H7 (cell line): ENCODE measurements around the gene PRKG1. TPM values are rescaled to one million over a fixed set of nuclear protein-coding genes. Genes with fewer than 3 reads are reported as not detected.

Source experiments
- DNase-seq: peaks from one replicate; pipeline ENCODE4 v3.0.0; 2012
- H3K27me3 ChIP-seq: 2 replicates; pipeline ENCODE4 v1.6.0; 2011; ENCODE audit warnings: mild to moderate bottlenecking, low read length; ENCODE audit not compliant: control insufficient read depth, insufficient read depth
- H3K36me3 ChIP-seq: replicated peaks from 2 replicates; pipeline ENCODE4 v1.5.1; 2011; ENCODE audit warnings: low read length; ENCODE audit not compliant: control insufficient read depth, insufficient read depth
- H3K4me3 ChIP-seq: 2 replicates; pipeline ENCODE4 v1.5.1; 2011; ENCODE audit warnings: low read depth, mild to moderate bottlenecking, control low read depth, low read length, moderate library complexity; ENCODE audit not compliant: insufficient read depth
- total RNA-seq: library from RNA; depleted of rRNA; stranded (reverse); fragments of >200 nt; shearing (Covaris generic); gene quantifications from 2 replicates; pipeline ENCODE4 v1.2.3, GENCODE V29; 2014

PRKG1 gene
- total RNA-seq, 1 experiment from 2014 or later = 7.3 TPM

DNA sequence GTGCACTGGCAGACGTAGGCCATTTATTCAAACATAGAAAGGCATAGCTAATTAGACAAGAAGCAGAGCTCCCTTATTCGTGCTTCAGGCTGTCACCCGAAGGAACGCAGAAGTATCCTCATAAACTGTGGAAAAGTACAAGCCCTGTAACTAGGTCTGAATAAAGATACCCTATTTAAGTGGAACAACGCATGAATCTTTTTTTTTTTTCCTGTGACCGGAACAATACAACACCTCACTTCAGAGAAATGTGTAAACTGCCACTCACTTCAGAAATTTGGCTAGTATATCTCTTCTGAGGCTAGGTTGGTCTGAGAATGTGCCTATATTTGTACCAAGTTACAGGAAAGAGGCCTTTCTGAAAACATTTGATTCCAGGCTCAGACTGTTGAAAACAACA is 633.1 kb downstream of the PRKG1 start:
- no peak for DNase-seq
- Histone ChIP-seq H3K4me3 (no peak overlapping the region), H3K36me3 (no peaks in the 10 kb centered on the region), H3K27me3 (no peaks in the 10 kb centered on the region)

DNA sequence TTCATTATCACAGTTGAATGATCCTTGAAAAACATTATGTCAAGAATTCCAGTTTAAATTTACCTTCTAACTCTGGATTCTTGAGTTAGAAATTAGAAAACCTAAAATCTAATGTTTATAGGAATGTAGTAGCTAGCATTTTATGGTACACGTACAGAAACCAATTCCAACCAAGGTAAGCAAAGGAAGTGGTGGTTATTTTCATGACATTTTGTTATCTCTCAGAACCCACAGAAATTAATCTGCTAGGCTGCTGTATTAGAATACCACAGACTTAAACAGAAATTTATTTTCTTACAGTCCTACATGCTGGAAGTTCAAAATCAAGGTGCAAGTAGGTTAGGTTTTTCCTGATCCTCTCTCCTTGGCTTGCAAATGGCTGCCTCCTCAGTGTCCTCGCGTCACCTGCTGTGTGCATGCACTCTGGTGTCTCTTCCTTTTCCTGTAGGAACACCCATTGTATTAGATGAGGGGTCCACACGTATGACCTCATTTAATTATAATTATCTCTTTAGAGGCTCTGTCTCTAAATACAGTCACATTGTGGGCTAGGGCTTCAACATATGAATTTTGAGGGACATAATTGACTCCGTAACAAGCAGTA is 633.6 kb downstream of the PRKG1 start:
- H3K36me3 ChIP-seq = no peaks in the 10 kb centered on the region
- no peak for DNase-seq
- H3K4me3 ChIP-seq = no peak overlapping the region
- H3K27me3 ChIP-seq = no peaks in the 10 kb centered on the region

DNA sequence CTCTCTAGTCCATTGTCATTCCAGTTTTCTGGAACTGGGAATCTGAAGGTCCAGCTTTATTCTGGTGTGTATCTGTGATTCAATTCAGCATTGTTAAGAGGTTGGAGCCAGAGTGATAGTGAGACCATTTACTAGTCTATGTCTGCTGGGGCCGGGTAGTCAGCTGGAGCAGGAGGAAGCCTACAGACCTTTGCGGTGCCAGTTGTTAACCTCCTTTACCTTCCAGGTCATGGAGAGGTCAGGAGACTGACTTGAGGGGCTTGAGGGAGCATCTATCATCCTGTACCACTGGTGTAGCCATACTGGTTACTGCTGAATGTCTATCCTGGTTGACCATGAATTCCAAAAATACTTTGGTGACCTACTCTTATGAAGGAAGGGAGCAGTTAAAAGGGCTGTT is 634.3 kb downstream of the PRKG1 start:
- H3K36me3 ChIP-seq = no peaks in the 10 kb centered on the region
- H3K27me3 ChIP-seq = no peaks in the 10 kb centered on the region
- H3K4me3 ChIP-seq = no peak overlapping the region
- DNase-seq = no peak

DNA sequence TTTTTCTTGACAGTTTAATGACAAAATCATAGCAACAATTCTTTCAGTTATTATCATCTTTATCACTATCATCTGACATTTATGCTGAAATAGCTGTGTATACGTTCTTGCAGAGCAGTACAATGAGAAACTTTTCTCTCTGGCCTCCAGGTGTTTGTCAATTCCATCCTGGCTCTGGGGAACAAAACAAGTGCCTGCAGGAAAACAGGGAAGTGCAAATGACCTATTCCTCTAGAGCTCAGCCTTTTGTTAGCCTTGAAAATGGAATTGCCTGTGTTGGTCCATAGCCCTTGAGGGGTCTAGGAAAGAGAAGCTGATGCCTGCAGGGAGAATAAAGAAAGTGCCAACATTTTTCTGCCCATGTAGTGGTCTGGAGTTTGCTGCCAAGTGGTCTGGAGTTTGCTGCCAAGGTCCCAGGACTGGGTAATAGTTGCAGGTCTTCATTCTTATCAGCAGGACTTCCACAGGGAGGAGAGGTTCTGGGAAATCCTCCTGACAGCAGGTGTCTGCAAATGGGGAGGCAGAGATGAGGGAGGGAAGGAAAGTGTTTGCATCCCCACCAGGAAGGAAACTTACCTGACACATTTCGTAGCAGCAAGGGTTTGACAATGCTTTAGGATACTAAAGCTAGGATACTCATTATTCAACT is 635.2 kb downstream of the PRKG1 start:
- Histone ChIP-seq H3K4me3 (no peak overlapping the region), H3K27me3 (no peaks in the 10 kb centered on the region), H3K36me3 (no peaks in the 10 kb centered on the region)
- DNase-seq = peak; percentile 20

DNA sequence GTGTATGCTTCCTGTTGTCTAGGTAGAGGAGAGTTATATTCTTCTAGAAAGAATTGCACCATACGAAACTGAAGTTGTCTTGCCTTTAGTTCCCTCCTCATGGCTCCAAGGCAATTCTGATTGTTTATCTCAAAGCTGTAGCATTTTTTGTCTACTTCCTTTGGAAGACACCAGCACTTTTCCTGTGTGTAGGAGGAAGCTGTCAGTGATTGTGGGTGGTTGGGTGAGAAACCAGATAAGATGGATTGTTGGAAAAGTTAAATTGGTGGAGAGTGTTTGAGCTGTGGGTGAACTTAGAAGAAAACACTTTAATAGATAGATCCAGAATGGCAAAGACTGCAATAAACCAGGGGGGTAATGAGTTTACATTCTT is 637.2 kb downstream of the PRKG1 start:
- H3K27me3 ChIP-seq = no peaks in the 10 kb centered on the region

DNA sequence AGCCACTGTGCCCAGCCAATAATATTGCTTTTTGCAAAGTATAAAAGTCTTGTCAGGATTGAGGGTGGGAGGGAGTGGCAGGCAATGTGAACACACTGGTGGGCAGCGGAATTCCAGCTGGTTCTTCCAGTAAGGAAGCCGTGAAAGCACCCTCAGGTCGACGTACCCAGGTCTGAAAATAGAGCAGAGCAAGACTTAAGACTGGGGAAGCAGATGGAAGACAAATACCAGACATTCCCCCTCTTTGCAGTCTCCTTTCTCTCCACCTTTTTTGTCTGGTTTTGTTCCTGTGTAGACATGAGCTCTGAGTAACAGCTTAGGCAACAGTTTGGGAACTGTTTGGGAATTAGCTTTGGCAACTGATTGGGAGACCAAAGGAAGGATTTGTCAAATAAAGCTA is 642.7 kb downstream of the PRKG1 start:
- Histone ChIP-seq H3K4me3 (no peak overlapping the region), H3K27me3 (no peaks in the 10 kb centered on the region), H3K36me3 (no peaks in the 10 kb centered on the region)
- no peak for DNase-seq

More for the DNA sequence above, 637.2 kb downstream of the PRKG1 start:
- no peak overlapping the region for H3K4me3 ChIP-seq
- no peak for DNase-seq
- H3K36me3 ChIP-seq = no peaks in the 10 kb centered on the region

DNA sequence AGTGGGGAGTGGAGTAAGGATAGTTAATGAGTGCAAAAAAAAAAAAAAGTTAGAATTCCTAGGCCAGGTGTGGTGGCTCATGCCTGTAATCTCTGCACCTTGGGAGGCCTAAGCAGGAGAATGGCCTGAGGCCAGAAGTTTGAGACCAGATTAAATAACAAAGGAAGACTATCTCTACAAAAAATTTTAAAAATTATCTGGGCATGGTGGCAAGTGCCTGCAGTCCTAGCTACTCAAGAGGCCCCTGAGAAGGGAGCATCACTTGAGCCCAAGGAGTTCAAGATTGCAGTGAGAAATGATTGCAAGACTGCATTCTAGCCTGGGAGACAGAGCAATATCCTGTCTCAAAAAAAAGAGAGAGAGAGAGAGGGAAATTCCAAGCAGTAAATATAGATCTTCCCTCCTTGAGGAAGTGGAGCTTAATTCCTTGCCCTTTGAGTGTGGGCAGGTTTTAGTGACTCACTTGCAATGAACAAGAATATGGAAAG is 644.6 kb downstream of the PRKG1 start:
- DNase-seq = no peak
- Histone ChIP-seq H3K27me3 (no peaks in the 10 kb centered on the region), H3K36me3 (no peaks in the 10 kb centered on the region)

DNA sequence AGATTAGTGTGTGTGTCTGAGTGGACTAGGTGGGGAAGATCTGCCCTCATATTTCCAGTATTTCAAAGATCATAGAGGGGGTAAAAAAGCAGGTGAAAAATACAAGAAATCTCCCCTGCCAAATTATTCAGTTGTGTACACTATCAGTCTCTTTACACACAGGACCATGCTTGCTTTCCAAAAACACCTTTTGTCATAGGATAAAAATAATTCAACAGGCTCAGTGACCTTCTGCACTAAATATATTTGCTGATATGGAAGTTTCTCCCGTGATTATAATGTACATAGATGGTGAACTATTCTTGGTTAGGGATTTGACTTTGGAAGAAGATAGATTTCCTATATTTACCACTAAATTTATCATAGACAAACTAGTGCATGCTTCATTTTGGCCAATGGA is 649.8 kb downstream of the PRKG1 start:
- Histone ChIP-seq H3K4me3 (no peak overlapping the region), H3K36me3 (no peaks in the 10 kb centered on the region), H3K27me3 (no peaks in the 10 kb centered on the region)
- DNase-seq = no peak

More for the DNA sequence above, 644.6 kb downstream of the PRKG1 start:
- H3K4me3 ChIP-seq = no peak overlapping the region

DNA sequence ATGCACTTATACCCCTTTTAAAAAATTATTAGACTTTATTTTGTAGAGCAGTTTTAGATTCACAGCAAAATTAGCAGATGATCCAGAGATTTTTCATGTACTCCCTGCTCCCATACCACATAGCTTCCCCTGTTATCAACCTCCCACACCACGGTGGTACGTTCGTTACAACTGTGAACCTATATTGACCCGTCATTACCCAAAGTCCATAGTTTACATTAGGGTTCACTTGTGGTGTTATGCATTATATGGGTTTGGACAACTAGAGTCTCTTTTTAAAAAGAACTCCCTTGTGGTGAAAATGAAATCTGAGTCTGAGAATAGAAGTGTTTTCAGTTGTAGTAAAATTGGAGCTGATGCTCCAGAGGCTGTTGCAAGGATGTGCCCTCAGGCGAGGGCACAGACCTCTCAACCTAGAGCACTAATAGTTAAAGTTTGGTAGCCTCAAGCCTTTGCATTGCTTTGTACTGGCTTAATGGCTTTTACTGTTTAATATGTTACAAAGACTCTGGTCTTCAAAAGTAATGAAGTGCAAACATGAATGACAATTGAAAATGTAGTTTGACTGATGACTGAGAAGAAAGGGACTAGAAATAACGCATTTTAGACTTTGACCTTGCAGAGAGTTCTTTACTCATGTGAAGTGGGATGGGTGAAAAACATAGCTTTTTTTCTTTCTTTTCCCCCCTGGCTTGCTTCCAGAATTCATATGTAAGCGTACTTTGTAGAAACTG is 655.7 kb downstream of the PRKG1 start:
- no peak for DNase-seq
- Histone ChIP-seq H3K27me3 (no peaks in the 10 kb centered on the region), H3K4me3 (no peak overlapping the region), H3K36me3 (no peaks in the 10 kb centered on the region)

DNA sequence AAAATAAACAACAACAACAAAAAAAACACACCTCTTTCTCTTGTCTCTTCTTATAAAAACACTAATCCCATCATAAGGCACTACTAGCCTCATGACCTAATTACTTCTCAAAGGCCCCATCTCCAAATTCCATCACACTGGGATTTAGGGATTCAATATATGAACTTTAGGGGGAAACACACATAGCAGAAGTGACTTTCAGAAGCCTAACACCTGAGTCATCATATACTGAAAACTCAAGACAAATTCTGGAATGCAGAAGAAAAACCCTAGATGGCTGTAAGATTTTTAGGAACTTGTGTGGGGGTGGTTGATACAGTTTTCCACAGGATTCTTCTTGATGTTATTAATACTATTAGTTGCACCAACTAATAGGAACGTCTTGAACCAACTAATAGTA is 658.8 kb downstream of the PRKG1 start:
- Histone ChIP-seq H3K36me3 (no peaks in the 10 kb centered on the region), H3K27me3 (no peaks in the 10 kb centered on the region), H3K4me3 (no peak overlapping the region)
- DNase-seq = no peak

DNA sequence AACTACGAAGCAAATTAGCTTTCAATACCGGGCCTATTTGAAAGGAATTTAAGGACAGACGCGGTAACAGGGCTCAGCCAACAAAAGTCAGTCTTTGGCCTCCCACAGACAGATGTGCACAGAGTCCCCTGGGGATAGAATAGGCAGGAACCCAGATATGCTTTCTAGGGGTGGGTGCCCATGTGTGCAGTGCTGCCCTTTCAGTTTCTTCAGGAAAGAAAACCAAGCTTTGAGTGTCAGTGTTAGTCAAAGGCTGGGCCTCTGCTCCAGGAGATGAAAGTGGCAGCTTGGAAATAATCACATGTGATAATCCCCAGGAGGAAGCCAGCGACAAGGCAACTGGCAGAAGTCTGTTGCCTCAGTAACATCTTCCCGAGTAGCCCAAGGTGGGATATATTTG is 668.9 kb downstream of the PRKG1 start:
- Histone ChIP-seq H3K36me3 (no peaks in the 10 kb centered on the region), H3K27me3 (no peaks in the 10 kb centered on the region), H3K4me3 (no peak overlapping the region)
- DNase-seq = no peak

DNA sequence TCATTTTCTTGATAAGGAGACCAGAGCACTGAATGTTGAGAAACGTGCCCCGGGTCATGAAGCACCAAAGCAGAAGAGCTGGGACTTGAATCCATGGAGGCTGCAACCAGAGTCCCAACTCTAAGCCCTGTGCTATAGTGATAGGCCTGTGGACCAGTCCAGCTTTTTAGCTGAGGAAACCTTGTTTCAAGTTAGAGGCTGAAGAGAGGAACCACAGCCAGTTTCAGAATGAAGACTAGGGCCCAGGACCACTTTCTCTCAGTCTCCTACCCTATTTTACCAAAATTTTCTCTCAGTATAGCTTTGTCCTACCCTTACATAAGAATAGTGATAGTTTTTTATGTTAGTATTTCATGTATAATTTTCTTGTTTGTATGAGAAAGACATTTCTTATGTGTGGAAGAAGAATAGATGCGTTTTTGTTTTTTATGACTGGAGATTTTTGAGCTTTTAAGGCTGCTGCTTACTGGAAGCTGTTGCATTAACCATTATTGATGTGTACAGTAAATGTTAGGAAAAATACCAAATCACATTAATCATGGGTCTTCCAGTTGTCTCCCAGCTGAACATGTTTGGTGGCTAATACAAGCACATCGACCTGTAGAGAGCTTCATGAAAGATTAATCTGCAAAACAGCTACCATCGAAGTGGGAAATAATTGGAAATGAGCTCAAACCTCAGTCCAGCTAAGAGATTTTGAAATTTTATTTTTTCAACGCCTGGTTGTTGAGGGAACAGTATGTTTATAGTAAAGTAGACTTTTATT is 670.1 kb downstream of the PRKG1 start:
- Histone ChIP-seq H3K4me3 (no peak overlapping the region), H3K36me3 (no peaks in the 10 kb centered on the region), H3K27me3 (no peaks in the 10 kb centered on the region)
- DNase-seq = no peak

DNA sequence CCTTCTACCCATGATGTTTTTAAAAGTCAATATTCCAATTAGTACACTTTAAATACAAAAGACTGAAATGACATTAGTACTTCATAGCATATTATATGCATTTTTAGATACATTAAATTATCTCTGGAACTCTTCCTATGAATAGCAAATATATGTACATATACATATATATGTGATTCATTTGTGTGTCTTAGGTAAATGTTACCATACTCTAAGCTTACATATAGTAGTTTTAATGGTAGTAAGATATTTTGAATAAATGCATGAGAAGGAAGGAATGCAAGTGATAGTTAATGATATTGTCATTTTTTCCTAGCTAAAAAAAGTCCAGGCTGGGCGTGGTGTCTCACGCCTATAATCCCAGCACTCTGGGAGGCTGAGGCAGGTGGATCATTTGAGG is 671.1 kb downstream of the PRKG1 start:
- Histone ChIP-seq H3K4me3 (no peak overlapping the region), H3K27me3 (no peaks in the 10 kb centered on the region), H3K36me3 (no peaks in the 10 kb centered on the region)
- no peak for DNase-seq

DNA sequence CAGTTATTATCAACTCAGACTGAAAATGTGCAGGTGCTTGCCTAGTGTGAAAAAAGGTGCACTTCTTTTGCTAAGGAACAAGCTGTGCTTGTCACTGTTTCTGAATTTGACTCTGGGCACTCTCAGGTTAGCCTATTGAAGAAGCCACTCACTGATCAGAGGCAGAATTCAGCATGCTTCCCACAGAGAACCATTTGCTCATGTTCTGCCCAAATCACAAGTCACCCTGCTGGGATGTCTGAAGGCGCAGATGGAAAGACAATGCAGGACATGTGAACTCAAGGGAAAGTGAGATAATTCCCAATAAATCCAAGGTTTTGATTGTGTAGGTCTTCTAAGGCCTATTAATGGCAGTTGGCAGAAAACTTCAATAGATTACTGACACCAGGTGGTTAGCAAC is 672.9 kb downstream of the PRKG1 start:
- Histone ChIP-seq H3K27me3 (no peaks in the 10 kb centered on the region), H3K4me3 (no peak overlapping the region), H3K36me3 (no peaks in the 10 kb centered on the region)
- DNase-seq = no peak
